BLaER1 treated with 17β-estradiol and CSF1 and Interleukin-3, amounts not matched to agents 10 nM and 100 nM (cell line): ENCODE data around the gene KLHL10.

Experiments
- H3K27ac ChIP-seq, 11 experiments: shearing (Covaris generic); formaldehyde crosslinking; 2 replicates each; pipeline ENCODE4 v1.8.1; 2022
- H3K27me3 ChIP-seq, 11 experiments: shearing (Covaris generic); formaldehyde crosslinking; 2 replicates each; pipeline ENCODE4 v1.8.1; 2022
- H3K36me3 ChIP-seq, 11 experiments: shearing (Covaris generic); formaldehyde crosslinking; 2 replicates each; pipeline ENCODE4 v1.8.1; 2022
- H3K4me1 ChIP-seq, 10 experiments: shearing (Covaris generic); formaldehyde crosslinking; 2 replicates each; pipeline ENCODE4 v1.8.1; 2022
- H3K4me2 ChIP-seq, 11 experiments: shearing (Covaris generic); formaldehyde crosslinking; 2 replicates each; pipeline ENCODE4 v1.8.1; 2022
- H3K4me3 ChIP-seq, 10 experiments: shearing (Covaris generic); formaldehyde crosslinking; 2 replicates each; pipeline ENCODE4 v1.8.1; 2022
- H3K9ac ChIP-seq, 11 experiments: shearing (Covaris generic); formaldehyde crosslinking; 2 replicates each; pipeline ENCODE4 v1.8.1; 2022
- H3K9me3 ChIP-seq, 11 experiments: shearing (Covaris generic); formaldehyde crosslinking; replicated peaks in 1 of 11; 2 replicates each; pipeline ENCODE4 v1.8.1; 2022
- H4K20me1 ChIP-seq, 11 experiments: shearing (Covaris generic); formaldehyde crosslinking; 2 replicates each; pipeline ENCODE4 v1.8.1; 2022
- Cebpa-rat ChIP-seq, 11 experiments: shearing (Covaris generic); IDR thresholded peaks; 2 replicates each; pipeline ENCODE4 v1.8.1; 2022

Gene KLHL10

GRCh38 chr17:41837761-41838538, at the start of gene KLHL10:
Gene KLHL10 (plus strand): TSS chr17:41837825. CDS start chr17:41837933, 108 bp downstream.
- Histone ChIP-seq H3K27ac (no peak within 1 kb of the TSS), H4K20me1 (peaks cover 0 to 10% (median 0%) of the 10 kb centered on the region in 11 experiments; a peak in 3 of 22 replicates), H3K36me3 (peaks cover 9 to 19% (median 12%) of the 10 kb centered on the region in 11 experiments; a peak in 20 of 22 replicates), H3K4me1 (peaks cover 10 to 22% (median 18%) of the 10 kb centered on the region in 10 experiments), H3K4me3 (peak within 1 kb of the TSS in 8 of 10 experiments; percentile 87 to 100 (median 92); a peak in 9 of 20 replicates), H3K9ac (peak within 1 kb of the TSS in 5 of 11 experiments; percentile 69 to 92 (median 91); a peak in 7 of 22 replicates), H3K4me2 (peak within 1 kb of the TSS; percentile 77 to 96 (median 89)), H3K9me3 (no peaks in the 10 kb centered on the region), H3K27me3 (no peaks in the 10 kb centered on the region)
- TF ChIP-seq Cebpa-rat (IDR thresholded peaks at IDR 0.05), result peak in 1 of 11 experiments; percentile 24; a peak in 1 of 22 replicates

DNA sequence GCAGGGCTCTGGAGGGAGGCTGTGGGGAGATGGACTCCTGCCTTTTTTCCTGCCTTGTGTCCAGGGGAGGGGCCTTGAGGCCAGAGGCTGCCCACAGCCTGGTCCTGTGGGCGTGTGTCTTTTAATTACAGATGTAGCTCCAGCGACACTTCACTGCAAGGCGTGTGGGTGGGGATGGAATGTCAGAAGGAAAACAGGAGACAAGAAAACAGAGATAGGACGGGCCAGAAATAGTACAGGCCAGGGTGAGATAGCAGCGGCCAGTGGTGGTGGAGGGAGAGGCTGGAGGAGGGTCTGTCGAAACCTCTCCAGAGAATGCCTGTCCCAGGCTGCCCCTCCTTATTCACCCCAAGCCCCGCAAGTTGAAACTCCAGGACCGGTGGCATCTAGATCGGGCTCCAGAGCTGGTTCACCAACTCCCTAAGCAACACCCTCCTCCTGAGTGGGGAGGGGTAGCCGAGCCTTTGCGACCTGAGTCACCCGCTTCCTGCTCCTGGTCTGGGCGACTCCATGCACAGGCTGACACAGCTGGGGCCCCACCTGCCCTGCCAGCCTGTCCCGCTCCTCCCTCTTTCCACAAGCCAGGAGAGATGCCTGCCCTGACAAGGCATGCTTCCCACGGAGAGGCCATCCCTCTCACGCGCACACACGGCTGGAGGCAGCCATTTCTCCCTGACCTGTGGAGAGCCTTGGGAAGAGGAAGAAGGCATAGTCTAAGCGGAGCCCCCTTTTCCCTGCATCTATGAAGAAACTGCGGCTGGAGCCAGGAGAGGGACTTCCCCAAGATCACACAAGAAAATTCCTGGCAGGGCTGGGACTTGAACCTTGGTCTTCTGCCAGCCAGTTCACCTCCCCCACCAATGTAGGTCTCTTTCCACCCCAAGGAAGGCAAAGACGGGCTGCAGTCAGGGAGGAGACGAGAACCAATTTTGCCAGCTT, 44.5 kb upstream of the KLHL10 start:
- H3K27ac ChIP-seq, result 0 out of 22 replicates have a peak overlapping the region, but pooled peaks of 1 of the 11 experiments have one; percentile 8
- peak overlapping the region; percentile 30 to 70 (median 57) for H3K4me2 ChIP-seq
- no peaks in the 10 kb centered on the region for H3K9me3 ChIP-seq
- no peaks in the 10 kb centered on the region for H4K20me1 ChIP-seq
- no peak overlapping the region for H3K4me3 ChIP-seq
- H3K27me3 ChIP-seq, result no peaks in the 10 kb centered on the region
- no peak for TF ChIP-seq Cebpa-rat (IDR thresholded peaks at IDR 0.05)
- H3K9ac ChIP-seq, result peak overlapping the region in 2 of 11 experiments; percentile 47 to 54; a peak in 4 of 22 replicates
- H3K4me1 ChIP-seq, result peaks cover 49 to 71% (median 55%) of the 10 kb centered on the region in 10 experiments
- no peaks in the 10 kb centered on the region for H3K36me3 ChIP-seq

GRCh38 chr17:41793784-41794539, 43.7 kb upstream of the KLHL10 start:
- H3K4me2 ChIP-seq, result peak overlapping the region in 9 of 11 experiments; percentile 30 to 70 (median 58); a peak in 11 of 22 replicates
- no peak overlapping the region for H3K9ac ChIP-seq
- peaks cover 41 to 62% (median 46%) of the 10 kb centered on the region in 10 experiments for H3K4me1 ChIP-seq
- H3K36me3 ChIP-seq, result no peaks in the 10 kb centered on the region
- no peak overlapping the region for H3K4me3 ChIP-seq
- H4K20me1 ChIP-seq, result no peaks in the 10 kb centered on the region
- no peak for TF ChIP-seq Cebpa-rat (IDR thresholded peaks at IDR 0.05)
- H3K9me3 ChIP-seq, result no peaks in the 10 kb centered on the region
- no peak overlapping the region for H3K27ac ChIP-seq
- H3K27me3 ChIP-seq, result no peaks in the 10 kb centered on the region

DNA sequence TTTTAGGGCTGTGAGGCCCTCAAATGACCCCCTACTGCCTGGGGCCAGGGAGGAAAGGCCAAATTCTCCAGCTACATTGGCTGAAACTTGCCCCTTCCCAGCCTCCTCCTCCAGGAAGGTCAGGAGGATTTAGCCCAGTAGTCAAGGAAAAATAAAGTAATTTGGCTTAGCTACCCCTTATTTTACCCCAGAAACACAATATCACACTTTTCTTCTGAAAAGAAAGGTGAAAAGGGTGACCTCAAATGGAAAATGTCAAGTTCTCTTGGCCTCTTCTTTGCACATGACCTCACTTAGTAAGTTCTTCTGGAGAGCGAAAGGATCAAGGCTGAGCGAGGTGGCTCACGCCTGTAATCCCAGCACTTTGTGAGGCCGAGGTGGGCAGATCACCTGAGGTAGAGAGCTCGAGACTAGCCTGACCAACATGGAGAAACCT, 43.1 kb upstream of the KLHL10 start:
- no peak overlapping the region for H3K4me2 ChIP-seq
- H3K9ac ChIP-seq, result no peak overlapping the region
- no peaks in the 10 kb centered on the region for H3K9me3 ChIP-seq
- no peak for TF ChIP-seq Cebpa-rat (IDR thresholded peaks at IDR 0.05)
- H4K20me1 ChIP-seq, result no peaks in the 10 kb centered on the region
- H3K27ac ChIP-seq, result no peak overlapping the region
- no peaks in the 10 kb centered on the region for H3K27me3 ChIP-seq
- peaks cover 35 to 56% (median 40%) of the 10 kb centered on the region in 10 experiments for H3K4me1 ChIP-seq
- H3K4me3 ChIP-seq, result no peak overlapping the region
- no peaks in the 10 kb centered on the region for H3K36me3 ChIP-seq

DNA sequence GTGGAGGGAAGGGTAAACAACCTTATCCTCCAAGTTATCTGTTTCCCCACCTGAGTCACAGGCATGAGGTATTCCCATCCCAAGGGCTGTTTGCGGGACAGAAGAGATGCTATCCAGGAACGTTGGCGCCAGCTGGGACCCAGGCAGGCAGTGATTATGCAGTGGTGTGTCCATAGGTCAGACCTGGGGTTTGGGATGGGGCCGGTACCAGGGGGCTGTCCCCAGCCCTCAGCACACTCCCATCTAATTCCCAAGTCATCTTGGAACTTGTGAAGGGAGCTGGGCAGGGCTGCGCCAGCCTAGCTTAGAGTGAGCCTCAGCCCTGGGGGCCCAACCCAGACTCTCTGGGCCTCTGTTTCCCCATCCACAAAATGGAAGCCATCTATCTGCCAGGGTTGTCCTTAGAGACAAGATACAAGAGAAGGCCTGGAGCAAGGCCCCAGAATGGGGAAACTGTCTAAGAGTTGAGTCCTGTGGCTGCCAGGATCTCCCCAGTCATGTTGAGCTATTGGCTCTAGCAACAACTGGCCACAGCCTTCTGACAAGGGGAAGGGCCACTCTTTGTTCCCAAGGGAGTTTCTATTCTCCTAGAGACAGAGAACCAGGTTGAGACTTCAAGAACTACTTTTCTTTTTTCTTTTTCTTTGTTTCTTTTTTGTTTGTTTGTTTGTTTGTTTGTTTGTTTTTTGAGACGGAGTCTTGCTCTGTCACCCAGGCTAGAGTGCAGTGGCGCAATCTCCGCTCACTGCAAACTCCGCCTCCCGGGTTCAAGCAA, 41.3 kb upstream of the KLHL10 start:
- peak overlapping the region in 5 of 11 experiments; percentile 6 to 38 (median 27); a peak in 7 of 22 replicates for H3K4me2 ChIP-seq
- peaks cover 24 to 48% (median 34%) of the 10 kb centered on the region in 10 experiments for H3K4me1 ChIP-seq
- no peaks in the 10 kb centered on the region for H3K9me3 ChIP-seq
- no peaks in the 10 kb centered on the region for H3K27me3 ChIP-seq
- no peaks in the 10 kb centered on the region for H3K36me3 ChIP-seq
- no peak overlapping the region; a peak in 1 of 22 replicates for H3K27ac ChIP-seq
- no peaks in the 10 kb centered on the region for H4K20me1 ChIP-seq
- H3K4me3 ChIP-seq, result no peak overlapping the region
- TF ChIP-seq Cebpa-rat (IDR thresholded peaks at IDR 0.05), result no peak
- H3K9ac ChIP-seq, result no peak overlapping the region

GRCh38 chr17:41797377-41797776, 40.2 kb upstream of the KLHL10 start:
- Histone ChIP-seq H3K4me2 (no peak overlapping the region), H3K27me3 (no peaks in the 10 kb centered on the region), H3K36me3 (no peaks in the 10 kb centered on the region), H3K27ac (no peak overlapping the region), H3K9ac (no peak overlapping the region), H3K4me1 (peaks cover 24 to 42% (median 34%) of the 10 kb centered on the region in 10 experiments), H3K9me3 (no peaks in the 10 kb centered on the region), H4K20me1 (no peaks in the 10 kb centered on the region), H3K4me3 (no peak overlapping the region)
- TF ChIP-seq Cebpa-rat (IDR thresholded peaks at IDR 0.05), result no peak

GRCh38 chr17:41799366-41799765, 38.3 kb upstream of the KLHL10 start:
- Histone ChIP-seq H3K4me3 (no peak overlapping the region), H3K36me3 (no peaks in the 10 kb centered on the region), H3K27ac (no peak overlapping the region), H3K9me3 (no peaks in the 10 kb centered on the region), H3K27me3 (no peaks in the 10 kb centered on the region), H3K9ac (no peak overlapping the region), H3K4me1 (peaks cover 23 to 39% (median 32%) of the 10 kb centered on the region in 10 experiments), H3K4me2 (no peak overlapping the region), H4K20me1 (no peaks in the 10 kb centered on the region; a peak in 1 of 22 replicates)
- no peak for TF ChIP-seq Cebpa-rat (IDR thresholded peaks at IDR 0.05)
